ENCODE data around the gene HBD. TPM values are rescaled to one million over a fixed set of nuclear protein-coding genes. Genes with fewer than 3 reads are reported as not detected.

HBD gene
- total and polyA plus RNA-seq, 2 donors (not counting 3 experiments of a cell fraction or from before 2014, with no cell fraction given): not detected

- no peak overlapping the region for H3K4me3 ChIP-seq (replicated peaks in 1 of 3; ENCODE audit: insufficient read depth in 1 of 3, low read depth in 1 of 3, low read length in 3 of 3)
- H2AFZ ChIP-seq (ENCODE audit: low read depth, low read length): no peak overlapping the region
- intact Hi-C loops (cut with micrococcal nuclease) (loop anchor here (10.0 kb wide), 1 partner anchor 597 kb away; the partner anchor contains the start of gene OR52N5), dilution Hi-C loops (cut with MboI; ENCODE audit: extremely low pct_ligation_motif_present, low sequenced_read_pairs) (no loop called here)
- BruUV-seq (replicated peaks): no TSS peak
- ChIA-PET CTCF (no interaction called here), POLR2A (no interaction called here)
- H3K9ac ChIP-seq (replicated peaks; ENCODE audit: extremely low read depth, insufficient read depth, low read length): no peak overlapping the region
- no peak overlapping the region for H3K27ac ChIP-seq (ENCODE audit: insufficient read depth, low read depth, low read length)
- no peaks in the 10 kb centered on the region for H3K4me1 ChIP-seq (ENCODE audit: control insufficient read depth, extremely low read depth, insufficient read depth, low read length)
- no peak overlapping the region for H3K4me2 ChIP-seq (ENCODE audit: insufficient read depth, low read length)
- H4K20me1 ChIP-seq (replicated peaks; ENCODE audit: control insufficient read depth, extremely low read depth, insufficient read depth, low read length): no peaks in the 10 kb centered on the region
- no peak for TF ChIP-seq FOS (IDR thresholded peaks at IDR 0.05; ENCODE audit: borderline replicate concordance, insufficient read depth, low read length)
- no peak for TF ChIP-seq MYC (IDR thresholded peaks at IDR 0.05; ENCODE audit: low read depth, low read length)
- TF ChIP-seq CTCF (IDR thresholded peaks at IDR 0.05; ENCODE audit: extremely low read depth in 1 of 2, insufficient read depth in 1 of 2, low read depth in 1 of 2, low read length in 2 of 2): no peak
- TF ChIP-seq JUN (IDR thresholded peaks at IDR 0.05; ENCODE audit: borderline replicate concordance, insufficient read depth, insufficient read length, low read depth): no peak
- TF ChIP-seq MAX (IDR thresholded peaks at IDR 0.05; ENCODE audit: insufficient read depth, insufficient read length): no peak
- no peak for TF ChIP-seq POLR2AphosphoS5 (IDR thresholded peaks at IDR 0.05; ENCODE audit: insufficient read depth, low read depth, low read length)
- H3K79me2 ChIP-seq (ENCODE audit: control insufficient read depth, insufficient read depth, low read length): no peaks in the 10 kb centered on the region
- no peaks in the 10 kb centered on the region for H3K27me3 ChIP-seq (ENCODE audit: control insufficient read depth in 2 of 2, insufficient read depth in 2 of 2, low read length in 2 of 2)
- no peaks in the 10 kb centered on the region for H3K9me3 ChIP-seq (replicated peaks; ENCODE audit: control insufficient read depth, insufficient read depth, low read length)
- FAIRE-seq (no peak), DNase-seq (ENCODE audit: low read depth, low spot score) (no peak)
- no peaks in the 10 kb centered on the region for H3K36me3 ChIP-seq (ENCODE audit: control insufficient read depth in 2 of 2, extremely low read depth in 1 of 2, insufficient read depth in 2 of 2, low read length in 2 of 2)
- no peaks in the 10 kb centered on the region for H3K9me1 ChIP-seq (replicated peaks; ENCODE audit: control insufficient read depth, extremely low read depth, insufficient read depth, low read length)
Observed at GRCh38 chr11:5188201-5188600, 46.1 kb downstream of the HBD start.

Other genes with a start within 250 kb of the HBD start
- gene OR51L1, start 239.6 kb downstream of the HBD start, total RNA-seq: not detected in 2 replicates
- gene OR51L1, start 239.6 kb downstream of the HBD start, polyA plus RNA-seq: not detected in 2 replicates
- not detected in 2 replicates for gene OR52J3, start 188.0 kb downstream of the HBD start, total RNA-seq
- gene OR52J3, start 188.0 kb downstream of the HBD start, polyA plus RNA-seq: not detected in 2 replicates
- not detected in 2 replicates for gene OR52E2, start 174.9 kb downstream of the HBD start, total RNA-seq
- not detected in 2 replicates for gene OR52E2, start 174.9 kb downstream of the HBD start, polyA plus RNA-seq
- not detected in 2 replicates for gene OR52E1, start 164.9 kb downstream of the HBD start, total RNA-seq
- not detected in 2 replicates for gene OR52E1, start 164.9 kb downstream of the HBD start, polyA plus RNA-seq
- not detected in 2 replicates for gene OR52A5, start 96.1 kb downstream of the HBD start, total RNA-seq
- not detected in 2 replicates for gene OR52A5, start 96.1 kb downstream of the HBD start, polyA plus RNA-seq
- gene OR52A1, start 79.7 kb downstream of the HBD start, total RNA-seq: not detected in 2 replicates
- gene OR52A1, start 79.7 kb downstream of the HBD start, polyA plus RNA-seq: not detected in 2 replicates
- not detected in 2 replicates for gene OR51V1, start 33.8 kb downstream of the HBD start, total RNA-seq
- gene OR51V1, start 33.8 kb downstream of the HBD start, polyA plus RNA-seq: not detected in 2 replicates
- not detected in 2 replicates for gene HBB, start 7.4 kb downstream of the HBD start, total RNA-seq
- not detected in 2 replicates for gene HBB, start 7.4 kb downstream of the HBD start, polyA plus RNA-seq
- gene HBG1, start 15.4 kb upstream of the HBD start, total RNA-seq: not detected in 2 replicates
- gene HBG1, start 15.4 kb upstream of the HBD start, polyA plus RNA-seq: 0.72 TPM in 1 of 2 replicates, not detected in the other
- gene HBG2, start 20.3 kb upstream of the HBD start, total RNA-seq: not detected in 2 replicates
- gene HBG2, start 20.3 kb upstream of the HBD start, polyA plus RNA-seq: 1.2 TPM in 1 of 2 replicates, not detected in the other
- not detected in 2 replicates for gene HBE1, start 35.5 kb upstream of the HBD start, total RNA-seq
- gene HBE1, start 35.5 kb upstream of the HBD start, polyA plus RNA-seq: 0.32 and 0.37 TPM in 2 replicates
- not detected in 2 replicates for gene OR51B4, start 67.5 kb upstream of the HBD start, total RNA-seq
- gene OR51B4, start 67.5 kb upstream of the HBD start, polyA plus RNA-seq: 0.08 TPM in 1 of 2 replicates, not detected in the other
- gene OR51B2, start 89.8 kb upstream of the HBD start, total RNA-seq: not detected in 2 replicates
- not detected in 2 replicates for gene OR51B2, start 89.8 kb upstream of the HBD start, polyA plus RNA-seq
- gene OR51B5, start 109.0 kb upstream of the HBD start, total RNA-seq: not detected in 2 replicates
- gene OR51B5, start 109.0 kb upstream of the HBD start, polyA plus RNA-seq: 0.07 TPM in 1 of 2 replicates, not detected in the other
- not detected in 2 replicates for gene OR51B6, start 117.0 kb upstream of the HBD start, total RNA-seq
- not detected in 2 replicates for gene OR51B6, start 117.0 kb upstream of the HBD start, polyA plus RNA-seq
- not detected in 2 replicates for gene OR51M1, start 149.3 kb upstream of the HBD start, total RNA-seq
- gene OR51M1, start 149.3 kb upstream of the HBD start, polyA plus RNA-seq: not detected in 2 replicates
- not detected in 2 replicates for gene OR51Q1, start 187.6 kb upstream of the HBD start, total RNA-seq
- gene OR51Q1, start 187.6 kb upstream of the HBD start, polyA plus RNA-seq: not detected in 2 replicates
- gene OR51I1, start 207.0 kb upstream of the HBD start, total RNA-seq: not detected in 2 replicates
- 0.10 TPM in 1 of 2 replicates, not detected in the other for gene OR51I1, start 207.0 kb upstream of the HBD start, polyA plus RNA-seq
- gene OR51I2, start 214.8 kb upstream of the HBD start, total RNA-seq: not detected in 2 replicates
- gene OR51I2, start 214.8 kb upstream of the HBD start, polyA plus RNA-seq: not detected in 2 replicates

Data from endothelial cell of umbilical vein (primary cell).